Measurements from ENCODE around the gene ADGRD1.
"Not testable (repeated sequence)": the region's sequence is repeated elsewhere in the genome, so short reads cannot be mapped to it uniquely, and the experiment has no call there.

The ADGRD1 gene

DNA sequence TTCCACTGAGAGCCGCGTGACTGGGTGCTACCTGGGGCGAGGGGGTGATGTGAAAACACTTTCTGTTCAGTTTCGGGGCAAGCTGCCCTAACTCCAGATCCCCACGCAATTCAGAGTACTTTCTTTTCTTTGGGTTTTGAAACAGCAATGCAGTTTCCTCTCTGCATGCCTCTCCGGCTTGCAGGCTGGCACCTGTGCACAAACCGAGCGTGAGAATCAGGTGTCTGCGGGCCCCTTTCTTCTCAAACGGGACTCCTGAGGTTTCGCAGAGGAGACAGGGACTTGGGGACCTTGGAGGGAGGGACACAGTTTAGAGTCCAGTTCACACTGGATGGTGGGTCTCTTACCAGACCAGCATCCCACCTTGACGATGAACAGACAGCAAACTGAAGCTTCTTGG, 118.2 kb downstream of the ADGRD1 start:
- DNase-seq (ENCODE audit: low read depth, low spot score), result not testable (repeated sequence)

DNA sequence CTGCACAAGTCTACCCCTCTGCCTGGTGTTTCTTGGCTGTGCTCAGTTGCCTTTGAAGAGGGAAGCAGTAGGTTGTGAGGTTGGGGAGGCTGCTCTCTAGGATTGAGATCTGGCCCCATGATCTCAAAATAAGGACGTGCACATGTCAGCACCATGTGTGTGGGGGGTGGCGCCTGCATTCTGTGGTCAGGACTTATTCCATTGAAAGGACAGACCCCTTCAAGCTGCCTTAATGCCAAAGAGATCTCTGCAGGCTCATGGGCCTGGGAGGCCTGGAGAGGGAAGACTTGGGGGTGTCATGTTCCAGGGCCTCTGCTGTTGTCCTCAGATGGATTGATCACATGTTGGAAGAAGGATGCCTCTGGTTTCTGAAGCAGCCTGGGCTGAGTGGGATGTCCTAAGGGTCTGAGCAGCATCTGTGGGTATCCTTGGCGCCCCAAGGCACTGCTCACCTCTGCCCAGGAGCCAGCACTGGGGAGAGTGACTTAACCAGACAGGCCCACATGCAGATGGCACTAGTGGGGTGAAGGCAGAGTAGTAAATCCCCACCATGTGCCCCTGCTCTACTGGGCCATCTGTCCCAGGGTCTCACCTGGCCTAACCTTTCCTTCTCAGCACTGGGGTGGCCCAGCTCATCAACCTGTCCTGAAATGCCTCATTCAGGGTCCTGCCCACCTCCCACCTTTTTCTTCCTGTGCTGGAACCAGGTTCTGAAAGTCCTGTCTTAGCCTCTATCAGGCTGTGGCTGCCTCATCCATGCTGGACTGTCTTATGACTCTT, 118.9 kb downstream of the ADGRD1 start:
- no peak for DNase-seq (ENCODE audit: low read depth, low spot score)

DNA sequence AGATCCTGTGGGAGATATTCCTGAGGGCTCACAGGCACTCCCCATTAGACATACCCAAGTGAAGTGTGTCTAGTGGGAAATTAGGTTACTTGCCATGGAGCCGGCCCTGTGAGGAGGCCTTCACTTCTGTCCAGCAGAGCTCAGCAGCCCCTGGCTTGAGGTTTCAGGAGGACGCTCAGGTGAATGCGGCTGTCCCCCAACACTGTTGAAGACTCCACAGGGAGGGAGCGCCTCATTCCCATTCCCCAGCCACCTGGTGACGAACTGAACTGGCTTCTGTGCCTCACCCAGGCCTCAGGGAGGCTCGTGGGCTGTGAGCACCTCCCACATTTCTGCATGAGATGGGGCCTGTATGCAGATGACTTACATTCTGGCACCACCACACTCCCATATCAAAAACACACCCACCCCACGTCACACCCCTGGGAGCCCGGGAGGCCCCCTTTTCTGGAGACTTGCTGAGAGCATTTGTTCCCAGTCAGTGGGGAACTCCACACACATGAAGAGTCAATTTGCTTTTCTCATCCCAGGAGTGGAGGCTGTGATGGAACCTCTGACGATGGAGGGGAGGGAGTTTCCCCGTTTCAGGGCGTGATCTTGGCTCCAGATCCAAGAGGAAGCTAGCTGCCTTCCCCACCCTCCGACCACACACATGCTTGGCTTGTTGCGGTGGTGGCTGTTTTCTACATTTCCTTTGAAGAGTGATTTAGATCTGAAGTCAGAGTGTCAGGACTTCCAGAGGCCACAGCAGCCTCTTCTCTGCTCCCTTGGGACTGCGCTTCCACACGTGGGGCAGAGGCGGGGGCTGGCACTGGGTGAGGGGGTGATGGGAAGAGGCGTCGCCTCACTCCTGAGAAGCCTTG, 120.7 kb downstream of the ADGRD1 start:
- DNase-seq (ENCODE audit: low read depth, low spot score), result no peak

DNA sequence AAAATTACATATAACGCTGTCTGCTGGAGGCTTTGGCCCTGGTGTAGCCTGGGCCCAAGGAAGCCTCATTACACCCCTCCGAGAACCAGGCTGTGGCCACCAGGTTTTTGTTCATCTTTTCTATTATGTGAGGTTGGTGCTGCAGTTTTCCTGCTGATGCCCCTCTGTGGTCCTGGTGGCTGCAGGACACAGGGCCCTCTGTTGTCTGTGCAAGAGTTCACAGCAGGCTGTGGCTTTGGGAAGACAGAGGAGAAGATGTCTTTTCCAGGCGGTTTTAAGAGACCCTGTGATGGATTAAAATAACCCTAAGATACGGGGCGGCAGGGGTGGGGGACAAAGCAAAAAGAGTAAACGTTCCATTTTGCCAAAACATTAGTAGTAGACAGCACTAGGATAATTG, 121.5 kb downstream of the ADGRD1 start:
- DNase-seq (ENCODE audit: low read depth, low spot score), result no peak

DNA sequence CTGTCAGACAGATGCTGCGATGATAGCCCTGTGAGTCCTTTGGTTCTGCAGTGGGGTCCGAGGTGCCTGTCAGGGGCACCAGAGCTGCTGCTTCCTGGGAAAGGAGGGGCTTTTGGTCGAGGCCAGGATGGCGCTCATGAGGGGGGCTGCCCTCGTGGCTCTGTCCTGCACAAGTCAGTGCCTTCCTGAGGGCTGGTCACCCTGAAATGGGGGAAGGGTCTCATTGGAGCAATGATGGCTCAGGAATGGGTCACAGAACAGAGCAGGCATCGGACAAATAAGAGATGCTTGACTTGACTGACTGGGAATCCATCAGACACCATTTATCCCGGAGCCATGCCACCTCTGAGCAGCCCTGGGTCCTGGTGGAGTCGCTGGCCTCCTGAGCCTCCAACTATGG, 121.9 kb downstream of the ADGRD1 start:
- no peak for DNase-seq (ENCODE audit: low read depth, low spot score)

DNA sequence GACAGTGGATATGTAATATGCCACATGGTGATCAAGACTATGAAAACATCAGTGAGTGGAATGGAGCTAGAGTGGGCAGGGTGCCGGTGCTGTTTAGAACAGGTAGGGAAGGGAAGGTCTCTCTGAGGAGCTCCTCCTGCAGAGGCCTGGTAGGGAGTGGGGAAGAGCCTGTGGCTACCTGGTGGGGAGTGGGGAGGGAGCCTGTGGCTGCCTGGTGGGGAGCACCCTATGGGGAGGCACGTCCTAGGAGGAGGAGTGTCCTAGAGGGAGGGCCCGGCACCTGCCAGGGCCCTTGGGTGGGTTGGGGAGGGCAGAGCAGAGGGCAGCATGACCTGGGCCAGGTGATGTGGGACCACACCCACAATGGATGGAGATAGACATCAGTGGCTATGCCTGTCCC, 122.6 kb downstream of the ADGRD1 start:
- no peak for DNase-seq (ENCODE audit: low read depth, low spot score)

DNA sequence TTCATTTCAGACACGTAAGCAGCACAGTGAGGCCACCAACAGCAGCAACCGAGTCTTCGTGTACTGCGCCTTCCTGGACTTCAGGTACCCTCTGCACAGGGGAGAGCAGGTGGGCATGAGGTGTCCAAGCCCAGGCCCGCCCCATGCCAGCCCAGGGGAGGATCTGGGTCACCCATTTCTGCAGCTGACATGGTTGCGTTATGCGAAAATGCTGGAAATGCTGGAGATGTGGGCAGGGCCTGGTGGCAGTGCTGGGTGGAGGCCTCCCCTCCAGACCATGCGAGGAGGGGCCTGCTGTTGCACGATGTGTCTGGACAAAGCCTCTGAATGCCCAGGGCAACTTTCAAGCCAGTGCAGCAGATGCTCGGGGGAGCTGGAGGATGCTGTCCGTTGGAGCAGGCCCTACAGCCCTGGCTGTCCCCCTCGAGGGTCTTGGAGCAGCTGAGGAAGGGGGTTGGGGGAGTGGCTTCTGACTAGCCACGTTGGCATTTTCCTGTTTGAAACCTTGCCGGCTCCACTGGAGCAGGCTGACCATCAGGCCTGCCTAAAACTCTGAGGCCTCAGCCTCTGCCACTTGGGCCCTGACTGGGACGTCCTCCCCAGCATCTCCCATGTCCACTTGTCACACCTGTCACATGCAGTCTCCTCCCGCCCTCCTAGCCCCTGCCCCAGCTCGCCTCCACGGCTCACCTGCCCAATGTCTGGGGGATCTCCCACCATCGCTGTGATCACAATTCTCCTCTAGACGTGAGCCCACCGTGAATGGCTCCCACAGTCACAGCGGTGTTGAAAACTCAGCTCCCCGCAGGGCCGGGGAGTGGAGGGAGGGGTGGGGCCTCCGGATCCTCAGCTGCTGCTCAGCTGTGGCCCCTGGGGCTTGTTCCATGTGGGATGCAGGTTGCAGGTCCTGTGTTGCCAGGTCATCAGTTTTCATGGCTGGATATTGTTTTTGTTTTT, 123.4 kb downstream of the ADGRD1 start:
- no peak for DNase-seq (ENCODE audit: low read depth, low spot score)

DNA sequence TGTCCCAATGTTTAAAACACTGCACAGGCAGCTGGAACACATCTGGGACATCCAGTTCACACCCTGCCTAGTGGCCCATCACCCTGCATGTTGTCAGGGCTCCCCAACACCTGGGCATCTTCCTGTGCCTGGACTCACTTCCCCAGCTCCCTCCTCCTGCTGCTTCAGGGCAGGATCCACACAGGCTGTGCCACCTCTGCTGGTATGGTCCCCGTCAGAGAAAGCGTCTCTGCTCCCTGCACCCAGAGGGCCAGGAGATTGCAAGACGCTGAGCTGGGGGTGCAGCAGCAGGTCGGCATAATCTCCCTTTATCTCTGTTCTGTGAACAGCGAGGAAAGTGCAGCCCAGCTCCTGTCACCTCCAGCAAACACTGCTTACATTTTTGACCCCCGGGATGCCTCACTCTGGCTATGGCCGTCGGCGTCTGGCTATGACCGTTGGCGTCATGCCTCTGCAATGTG, 124.3 kb downstream of the ADGRD1 start:
- no peak for DNase-seq (ENCODE audit: low read depth, low spot score)

DNA sequence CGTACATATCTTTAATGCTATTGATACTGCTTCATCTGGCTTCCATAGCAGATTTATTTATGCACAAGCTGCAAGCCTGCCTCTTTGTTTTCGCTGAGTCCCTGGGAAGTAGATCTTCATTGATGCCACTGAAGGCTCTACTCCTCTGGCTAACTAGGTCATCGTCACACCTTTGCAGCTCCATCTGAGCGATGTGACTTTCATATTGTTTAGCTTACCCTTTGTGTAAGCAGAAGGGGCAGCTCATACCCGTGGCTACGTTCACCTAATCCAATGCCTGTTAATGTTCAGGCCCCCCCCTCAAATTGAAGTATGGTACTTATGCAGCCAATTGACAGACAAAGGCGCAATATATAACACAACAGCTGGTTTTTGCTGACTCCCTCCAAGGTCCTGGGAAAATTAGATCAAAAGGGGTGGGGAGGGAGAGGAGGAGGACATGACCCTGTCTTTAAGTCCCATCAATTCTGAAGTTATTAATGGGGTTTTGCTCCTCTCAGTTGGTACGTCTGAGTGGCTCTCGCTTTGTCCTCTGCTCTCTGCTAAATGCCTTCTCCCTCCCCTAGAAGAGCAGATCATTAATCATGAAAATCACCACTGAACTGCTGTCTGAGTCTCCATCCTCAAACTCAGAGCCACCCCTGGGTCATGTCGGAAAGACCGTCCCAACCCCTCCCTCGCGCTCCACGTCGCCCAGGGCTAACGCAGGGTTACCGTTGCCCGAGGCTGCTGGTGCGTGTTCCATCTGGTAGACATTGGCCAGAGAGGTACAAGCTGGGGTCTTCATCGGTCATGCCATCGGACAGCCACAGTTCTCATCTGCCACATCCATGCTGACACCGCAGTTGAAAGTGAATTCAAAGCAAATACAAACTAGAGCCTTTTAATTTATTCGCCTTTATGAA, 128.8 kb downstream of the ADGRD1 start:
- no peak for DNase-seq (ENCODE audit: low read depth, low spot score)

DNA sequence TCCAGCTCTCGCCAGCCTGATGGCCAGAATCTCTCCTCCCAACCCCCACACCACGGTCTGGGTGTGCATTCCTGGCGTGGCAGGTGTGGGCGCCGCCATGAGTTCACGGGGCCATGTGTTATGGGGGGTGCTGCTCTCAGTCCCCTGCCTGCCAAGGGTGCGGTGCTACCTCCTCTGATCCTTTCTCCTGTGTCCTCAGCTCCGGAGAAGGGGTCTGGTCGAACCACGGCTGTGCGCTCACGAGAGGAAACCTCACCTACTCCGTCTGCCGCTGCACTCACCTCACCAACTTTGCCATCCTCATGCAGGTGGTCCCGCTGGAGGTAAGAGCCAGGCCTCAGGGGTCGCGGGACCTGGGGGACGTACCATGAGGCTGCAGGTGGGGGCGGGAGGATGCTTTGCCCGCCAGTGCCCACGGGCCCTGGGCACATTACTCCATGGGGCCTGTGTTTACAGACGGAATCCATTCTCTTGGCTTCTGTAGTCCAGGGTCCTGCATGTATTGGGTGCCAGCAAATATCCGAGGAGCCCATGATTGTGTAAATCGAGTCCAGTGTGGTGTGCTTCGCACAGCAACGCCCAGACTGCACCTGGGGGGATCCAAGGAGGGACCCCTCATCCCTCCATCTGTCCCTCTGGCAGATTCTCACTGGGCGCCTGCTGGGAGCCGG, 130.8 kb downstream of the ADGRD1 start:
- DNase-seq (ENCODE audit: low read depth, low spot score), result no peak

DNA sequence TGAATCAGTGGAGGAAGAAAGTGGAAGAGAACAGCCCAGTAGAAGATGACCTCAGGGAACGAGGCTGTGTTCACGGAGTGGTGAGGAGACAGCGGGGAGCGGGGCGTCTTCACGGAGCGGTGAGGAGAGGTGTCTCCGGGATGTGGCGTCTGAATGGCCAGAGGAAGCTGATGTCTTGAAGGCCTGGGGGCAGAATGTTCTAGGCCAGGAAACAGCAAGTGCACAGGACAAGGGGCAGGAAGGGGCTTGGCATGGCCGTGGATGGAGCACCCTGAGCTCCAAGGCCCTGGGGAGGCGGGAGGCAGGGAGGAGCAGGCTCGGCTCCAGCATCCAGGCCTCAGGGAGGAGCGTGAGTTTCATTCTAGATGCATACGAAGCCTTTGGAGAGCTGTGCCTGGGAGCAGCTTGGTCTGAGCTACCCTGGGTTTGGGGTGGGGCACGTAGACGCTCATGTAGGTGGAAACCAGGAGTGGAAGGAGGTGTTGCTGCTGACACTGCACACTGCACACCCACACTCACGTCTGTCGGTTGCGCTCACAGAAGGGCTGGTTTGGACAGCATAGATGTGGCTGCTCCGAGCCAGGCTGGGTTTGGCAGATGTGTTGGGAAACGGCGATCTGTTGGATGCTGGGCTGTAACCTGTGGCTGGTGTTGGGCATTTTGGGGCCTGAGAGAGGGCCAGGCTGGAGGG, 131.6 kb downstream of the ADGRD1 start:
- DNase-seq (ENCODE audit: low read depth, low spot score), result no peak

DNA sequence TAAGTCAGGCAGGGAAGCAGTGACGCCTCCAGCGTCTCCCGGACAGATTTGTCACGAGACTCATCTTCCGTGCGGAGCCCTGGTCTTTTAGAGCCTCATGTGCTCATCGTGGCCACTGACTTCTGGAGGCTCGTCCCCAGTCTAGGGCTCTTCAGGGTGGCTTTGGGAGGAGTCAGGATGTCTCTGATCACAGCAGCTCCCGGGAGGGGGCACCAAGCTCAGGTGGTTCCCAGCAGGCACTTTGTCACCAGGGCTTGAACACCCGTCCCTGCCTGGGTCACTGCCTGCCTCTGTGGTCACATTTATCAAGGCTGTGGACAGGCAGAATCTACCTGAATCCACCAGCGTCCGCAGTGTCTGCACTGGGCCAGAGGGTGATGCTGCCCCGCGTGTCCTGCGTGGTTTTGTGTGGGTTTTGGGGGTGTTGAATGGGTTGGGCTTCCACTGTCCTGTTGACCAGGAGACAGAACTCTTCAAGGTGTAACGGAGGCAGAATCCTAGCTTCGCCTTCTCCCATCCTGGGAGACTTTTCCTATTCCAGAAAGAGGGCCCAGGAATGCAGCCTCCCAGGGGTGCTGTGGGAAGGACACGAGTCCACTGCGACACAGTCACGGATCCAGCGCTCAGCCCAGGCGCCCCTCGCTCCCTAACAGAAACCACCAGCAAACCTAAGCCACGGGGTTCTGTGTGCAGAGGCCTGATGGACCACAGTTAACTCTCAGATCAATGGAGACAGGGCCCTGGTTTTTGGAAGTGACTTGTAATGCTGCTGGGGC, 132.3 kb downstream of the ADGRD1 start:
- no peak for DNase-seq (ENCODE audit: low read depth, low spot score)

DNA sequence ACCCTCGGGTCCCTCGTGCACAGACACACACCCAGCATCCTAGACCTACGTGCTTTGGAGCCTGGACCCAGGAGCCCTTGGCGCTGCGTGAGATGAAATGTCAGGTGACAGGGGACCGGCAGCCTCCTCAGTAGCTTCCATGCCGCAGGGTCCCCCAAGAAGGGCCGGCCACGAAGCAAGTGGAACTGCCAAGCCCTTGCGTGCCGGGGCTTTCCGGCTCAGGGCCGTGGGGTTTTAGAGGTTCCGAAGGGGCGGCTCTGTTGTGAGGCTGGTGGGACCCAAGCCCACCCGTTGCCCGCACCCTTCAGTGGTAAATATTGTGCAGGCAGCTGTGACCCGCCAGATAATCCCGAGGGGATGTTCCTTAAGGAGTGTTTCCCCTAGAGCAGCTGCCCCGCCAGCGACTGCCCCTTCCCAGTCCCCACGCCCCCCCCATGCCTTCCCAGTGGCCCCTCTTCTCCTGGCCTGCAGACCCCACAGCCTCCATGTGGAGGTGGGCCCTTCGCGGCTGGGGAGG, 133.7 kb downstream of the ADGRD1 start:
- no peak for DNase-seq (ENCODE audit: low read depth, low spot score)

DNA sequence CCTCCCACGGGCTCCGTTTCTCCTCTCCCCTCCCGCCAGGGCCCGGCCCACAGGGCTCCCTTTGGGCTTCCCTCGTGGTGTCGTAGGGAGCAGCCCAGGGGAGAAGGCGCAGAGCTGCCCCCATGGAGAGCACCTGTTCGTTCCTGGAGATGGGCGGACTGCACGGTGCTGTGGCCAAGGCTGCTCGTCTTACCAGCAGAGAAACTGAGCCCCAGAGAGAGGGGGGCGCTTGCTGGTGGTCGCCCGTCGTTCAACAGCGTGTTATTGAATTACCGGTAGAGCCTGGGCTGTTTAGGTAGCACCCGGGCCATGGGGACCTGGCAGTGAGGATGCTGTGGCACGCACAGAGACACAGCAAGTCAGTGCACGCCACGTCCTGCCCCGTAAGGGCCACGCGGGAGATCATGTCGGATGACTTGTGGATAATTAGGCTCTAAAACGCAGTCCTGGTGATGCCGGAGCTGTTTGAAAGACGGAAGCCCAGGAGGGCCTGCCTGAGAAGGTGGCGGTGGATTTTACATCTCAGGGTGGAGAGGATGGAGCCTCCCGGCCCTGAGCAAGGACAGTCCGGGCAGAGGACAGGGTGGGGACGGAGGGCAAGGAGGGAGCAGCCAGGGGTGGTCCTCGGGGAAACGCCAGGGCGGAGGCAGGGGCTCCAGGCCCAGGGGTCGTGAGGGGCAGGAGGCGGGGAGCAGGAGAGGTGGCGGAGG, 134.4 kb downstream of the ADGRD1 start:
- no peak for DNase-seq (ENCODE audit: low read depth, low spot score)

DNA sequence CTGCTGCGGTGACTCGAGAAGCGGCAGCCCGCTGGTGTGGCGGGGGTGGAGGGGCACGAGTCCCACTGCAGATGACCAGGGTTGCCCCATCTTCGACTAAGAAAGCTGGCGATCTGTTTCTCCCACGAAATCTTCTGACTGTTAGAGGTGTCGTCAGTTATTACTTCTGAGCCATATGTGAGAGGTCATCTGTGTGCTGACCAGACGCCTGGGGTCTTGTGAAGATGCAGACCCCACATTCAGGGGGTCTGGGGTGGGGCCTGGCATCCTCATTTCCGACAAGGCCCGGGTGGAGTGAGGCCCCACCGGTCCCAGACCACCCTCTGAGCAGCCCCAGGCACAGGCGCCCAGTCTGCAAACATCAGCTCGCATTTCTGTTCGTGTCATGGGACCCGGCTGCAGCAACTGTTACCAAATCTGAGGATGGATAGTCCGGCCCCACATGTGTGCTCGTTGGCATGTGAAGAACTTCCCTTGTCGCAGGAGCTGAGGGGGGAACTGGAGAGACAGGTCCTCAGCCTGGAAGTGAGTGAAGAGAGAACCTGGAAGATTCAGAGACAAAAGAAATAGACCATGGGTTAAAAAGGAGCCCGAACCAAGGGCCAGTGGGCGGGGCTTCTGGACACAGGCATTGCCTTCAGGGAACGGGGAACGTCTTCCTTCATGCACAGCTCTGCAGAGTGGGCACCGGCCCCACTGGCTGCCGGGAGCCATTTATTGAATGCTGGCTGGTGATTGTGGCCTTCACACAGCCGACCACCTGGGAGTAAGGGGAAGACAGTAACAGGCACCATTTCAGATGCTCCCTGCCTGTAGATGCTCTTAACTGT, 135.2 kb downstream of the ADGRD1 start:
- DNase-seq (ENCODE audit: low read depth, low spot score), result no peak

DNA sequence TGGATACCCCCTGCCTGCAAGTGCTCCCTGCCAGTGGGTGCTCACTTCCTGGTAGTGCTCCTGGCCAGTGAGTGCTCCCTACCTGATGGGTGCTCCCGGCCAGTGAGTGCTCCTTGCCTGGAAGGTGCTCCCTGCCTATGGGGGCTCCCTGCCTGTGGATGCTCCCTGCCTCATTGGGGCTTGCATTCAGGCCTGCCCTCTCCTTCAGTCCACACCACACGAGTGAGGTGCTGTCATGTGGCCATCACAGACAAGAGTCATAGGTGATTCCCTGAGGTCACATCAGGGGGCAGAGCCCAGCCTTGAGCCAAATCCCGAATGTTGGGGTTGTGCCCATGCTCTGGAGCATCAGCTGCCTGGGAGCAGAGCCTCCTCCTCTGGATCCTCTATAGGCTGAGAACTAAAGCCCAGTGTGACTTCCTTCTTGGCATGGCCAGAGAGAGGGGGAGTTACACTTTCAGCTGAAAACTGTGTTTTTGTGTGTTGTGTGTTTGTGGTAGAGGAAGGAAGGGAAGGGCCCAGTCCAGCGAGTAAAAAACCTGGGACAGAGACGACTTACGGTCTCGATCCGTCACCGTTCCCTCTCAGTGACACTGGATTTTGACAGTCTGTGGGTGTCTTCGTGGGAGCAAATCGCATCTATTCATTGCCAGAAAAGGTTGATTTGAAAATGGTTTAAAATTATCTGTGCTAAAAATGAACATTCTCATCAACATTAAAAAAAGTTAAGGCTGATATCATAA, 136.0 kb downstream of the ADGRD1 start:
- DNase-seq (ENCODE audit: low read depth, low spot score), result no peak

All from astrocyte of the hippocampus (primary cell).